Pancreas (tissue), 10 donors: ENCODE data around the gene ABHD12B. TPM values are rescaled to one million over a fixed set of nuclear protein-coding genes. Genes with fewer than 3 reads are reported as not detected.
A peak's percentile ranks its signal among the peaks of the same experiment; 100 is the strongest.

Experiments used
- ATAC-seq, 4 donors: fragments of 200-7000 bp; cut with Tn5 transposase; one replicate each; pipeline versions ENCODE4 v1.8.0 to v1.9.1; 2020; ENCODE audit warnings: mild to moderate bottlenecking in 4 of 4, moderate library complexity in 4 of 4
- DNase-seq, 6 donors: peaks; one replicate each; pipeline ENCODE4 v3.0.0-alpha.2; 2020
- FAIRE-seq: peaks from 2 replicates; lab custom pipeline; 2012; peaks lifted over from hg19 to GRCh38; lab: Jason Lieb, UNC
- H3K27ac ChIP-seq, 4 donors: fragments of 200-600 bp; sonication (generic); 1 replicate in 3 of 4; 2 replicates in 1 of 4; pipeline versions ENCODE4 v1.5.0 to v1.8.0; 2020
- H3K27me3 ChIP-seq, 4 donors: fragments of 200-600 bp; one replicate each; pipeline ENCODE4 v1.8.0; 2021
- H3K36me3 ChIP-seq, 3 donors: fragments of 200-600 bp; sonication (generic) in 1 of 3; one replicate each; pipeline versions ENCODE4 v1.5.0 to v1.8.0; 2020 to 2021
- H3K4me1 ChIP-seq, 3 donors: fragments of 200-600 bp; one replicate each; pipeline ENCODE4 v1.8.0; 2021
- H3K4me3 ChIP-seq, 4 donors: fragments of 200-600 bp; sonication (generic) in 2 of 4; one replicate each; pipeline versions ENCODE4 v1.5.0 to v1.8.0; 2020 to 2021
- H3K9me3 ChIP-seq, 4 donors: fragments of 200-600 bp; one replicate each; pipeline ENCODE4 v1.8.0; 2021
- CTCF ChIP-seq, 4 donors: fragments of 200-600 bp; sonication (generic) in 3 of 4; IDR thresholded peaks; one replicate each; pipeline versions ENCODE4 v1.5.0 to v1.8.0; 2021; ENCODE audit warnings: antibody characterized with exemption in 4 of 4
- WGBS, 2 donors: extraction: QIAGEN DNeasy Blood & Tissue Kit; methylation state at CpG; one replicate each; pipeline ENCODE4 v1.1.7; 2013; 5-methylcytosine and 5-hydroxymethylcytosine counted together
- intact Hi-C, 3 donors: fragments of 100-400 bp; cut with DNase I; formaldehyde crosslinking; loops; one replicate each; pipeline versions ENCODE4 v1.11.1 to v1.14.2; 2022
- polyA plus RNA-seq, 2 donors: library from polyadenylated mRNA; stranded (reverse); fragments of 200-250 nt; gene quantifications; one replicate each; pipeline ENCODE4 v1.2.3, GENCODE V29; 2013
- total RNA-seq, 6 donors: library from RNA; stranded (reverse); fragmentation: NEBNext Ultra II Directional in 4 of 6; extraction: Animal tissue kit (Norgen Biotek cat#: 25700) in 4 of 6; gene quantifications; one replicate each; pipeline versions ENCODE4 v1.2.1 to v1.2.4, GENCODE V29; 2021 to 2023
- donor health status: healthy with polysubstance abuse.
- donor health status: DM: no; HTN: no; CAD: no; lungs with moderate emphysema.
- donor health status: DM: no; HTN: no; CAD: no.
- donor health status: control.
- donor health status: control.
- donor health status: Bipolar disorder and iron deficiency.
- donor health status: DM: yes; HTN: yes; CAD: no.
- donor health status: DM: no; HTN: no; CAD: no.
- donor health status: DM: no; HTN: no; CAD: no.
- donor health status: DM: yes; HTN: yes; CAD: no.

ABHD12B gene, protein sequence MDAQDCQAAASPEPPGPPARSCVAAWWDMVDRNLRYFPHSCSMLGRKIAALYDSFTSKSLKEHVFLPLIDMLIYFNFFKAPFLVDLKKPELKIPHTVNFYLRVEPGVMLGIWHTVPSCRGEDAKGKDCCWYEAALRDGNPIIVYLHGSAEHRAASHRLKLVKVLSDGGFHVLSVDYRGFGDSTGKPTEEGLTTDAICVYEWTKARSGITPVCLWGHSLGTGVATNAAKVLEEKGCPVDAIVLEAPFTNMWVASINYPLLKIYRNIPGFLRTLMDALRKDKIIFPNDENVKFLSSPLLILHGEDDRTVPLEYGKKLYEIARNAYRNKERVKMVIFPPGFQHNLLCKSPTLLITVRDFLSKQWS
- total RNA-seq, result under 1 TPM in 1 of 6 donors, not detected in 5; 0.16 TPM
- not detected for polyA plus RNA-seq

DNA sequence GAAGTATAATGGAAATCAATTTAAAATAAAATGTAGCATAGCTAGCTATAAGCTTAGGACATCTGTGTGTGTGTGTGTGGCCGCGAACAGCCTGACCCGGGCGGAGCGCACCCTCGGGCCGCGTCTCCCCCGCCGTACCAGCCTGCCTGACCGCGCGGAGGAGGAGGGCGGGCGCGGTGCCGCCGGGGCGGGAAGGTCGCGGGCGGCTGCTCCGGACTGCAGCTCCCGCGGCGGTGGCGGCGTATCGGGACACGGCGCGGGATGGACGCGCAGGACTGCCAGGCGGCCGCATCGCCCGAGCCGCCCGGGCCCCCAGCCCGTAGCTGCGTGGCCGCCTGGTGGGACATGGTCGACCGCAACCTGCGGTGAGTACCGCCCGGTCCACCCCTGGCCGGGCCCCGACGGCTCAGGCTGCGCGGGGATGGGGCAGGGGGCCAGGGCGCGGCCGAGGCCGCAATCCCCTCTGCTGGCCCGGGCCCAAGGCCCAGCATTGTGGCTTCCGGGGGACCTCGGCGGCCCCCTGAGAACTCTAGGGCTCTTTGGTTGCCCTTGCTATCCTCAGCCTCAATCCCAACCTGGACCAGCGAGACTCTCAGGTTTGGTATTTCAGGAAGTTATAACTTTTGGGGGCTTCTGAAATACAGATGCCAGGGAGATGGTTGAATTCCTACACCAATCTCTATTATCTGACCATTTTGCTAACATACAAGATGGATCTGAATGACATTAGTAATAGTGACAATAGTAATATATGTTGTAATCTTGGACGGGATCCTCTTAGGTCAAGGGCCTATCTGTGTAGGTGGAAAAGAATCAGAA lies at the start of gene ABHD12B:
TSS of gene ABHD12B (plus strand) at position 140 of the 819 bp plus-strand sequence. CDS start at position 262, 122 bp downstream.
- no peak for TF ChIP-seq CTCF (IDR thresholded peaks at IDR 0.05)
- no peaks in the 10 kb centered on the region for H3K36me3 ChIP-seq
- no peak within 1 kb of the TSS for H3K27ac ChIP-seq
- H3K4me3 ChIP-seq, result peak within 1 kb of the TSS in 1 of 4 donors; percentile 22
- DNase-seq (peak in 1 of 6 donors; percentile 62), FAIRE-seq (no peak), ATAC-seq (peak in 3 of 4 donors; percentile 23 to 52 (median 44))
- no peaks in the 10 kb centered on the region for H3K9me3 ChIP-seq
- 15 to 19% methylated on average over 49 to 63 of the region's 63 CpGs for WGBS, 2 donors
- H3K4me1 ChIP-seq, result no peaks in the 10 kb centered on the region
- H3K27me3 ChIP-seq, result peaks cover 0 to 18% (median 0%) of the 10 kb centered on the region in 4 donors
- intact Hi-C loops, result no loop called here

GRCh38 chr14:50822501-50823042 lies 49.3 kb upstream of the ABHD12B start:
- no peak overlapping the region for H3K4me3 ChIP-seq
- FAIRE-seq (no peak), ATAC-seq (peak in 1 of 4 donors; percentile 26), DNase-seq (no peak)
- H3K9me3 ChIP-seq, result no peaks in the 10 kb centered on the region
- TF ChIP-seq CTCF (IDR thresholded peaks at IDR 0.05), result no peak
- H3K4me1 ChIP-seq, result peaks cover 0 to 16% (median 6%) of the 10 kb centered on the region in 3 donors
- WGBS, 2 donors, result 83 to 92% methylated on average over 11 of the region's 11 CpGs
- no peaks in the 10 kb centered on the region for H3K36me3 ChIP-seq
- H3K27me3 ChIP-seq, result no peaks in the 10 kb centered on the region
- intact Hi-C loops, result no loop called here
- no peak overlapping the region for H3K27ac ChIP-seq

- 28 to 30% methylated on average over 11 of the region's 11 CpGs for whole genome bisulfite sequencing, 2 donors
- ATAC-seq, result peak; percentile 63 to 82 (median 75)
- H3K4me1 ChIP-seq, result peaks cover 0 to 16% (median 6%) of the 10 kb centered on the region in 3 donors
- DNase-seq, result peak in 1 of 6 donors; percentile 17
- no peaks in the 10 kb centered on the region for H3K27me3 ChIP-seq
- no peak for FAIRE-seq
- no peak for TF ChIP-seq CTCF (IDR thresholded peaks at IDR 0.05)
- intact Hi-C loops, result no loop called here
- H3K4me3 ChIP-seq, result no peak overlapping the region
- peak overlapping the region in 2 of 4 donors; percentile 25 to 45 for H3K27ac ChIP-seq
- no peaks in the 10 kb centered on the region for H3K9me3 ChIP-seq
- no peaks in the 10 kb centered on the region for H3K36me3 ChIP-seq
Measured at GRCh38 chr14:50823051-50823761, 48.6 kb upstream of the ABHD12B start.

DNA sequence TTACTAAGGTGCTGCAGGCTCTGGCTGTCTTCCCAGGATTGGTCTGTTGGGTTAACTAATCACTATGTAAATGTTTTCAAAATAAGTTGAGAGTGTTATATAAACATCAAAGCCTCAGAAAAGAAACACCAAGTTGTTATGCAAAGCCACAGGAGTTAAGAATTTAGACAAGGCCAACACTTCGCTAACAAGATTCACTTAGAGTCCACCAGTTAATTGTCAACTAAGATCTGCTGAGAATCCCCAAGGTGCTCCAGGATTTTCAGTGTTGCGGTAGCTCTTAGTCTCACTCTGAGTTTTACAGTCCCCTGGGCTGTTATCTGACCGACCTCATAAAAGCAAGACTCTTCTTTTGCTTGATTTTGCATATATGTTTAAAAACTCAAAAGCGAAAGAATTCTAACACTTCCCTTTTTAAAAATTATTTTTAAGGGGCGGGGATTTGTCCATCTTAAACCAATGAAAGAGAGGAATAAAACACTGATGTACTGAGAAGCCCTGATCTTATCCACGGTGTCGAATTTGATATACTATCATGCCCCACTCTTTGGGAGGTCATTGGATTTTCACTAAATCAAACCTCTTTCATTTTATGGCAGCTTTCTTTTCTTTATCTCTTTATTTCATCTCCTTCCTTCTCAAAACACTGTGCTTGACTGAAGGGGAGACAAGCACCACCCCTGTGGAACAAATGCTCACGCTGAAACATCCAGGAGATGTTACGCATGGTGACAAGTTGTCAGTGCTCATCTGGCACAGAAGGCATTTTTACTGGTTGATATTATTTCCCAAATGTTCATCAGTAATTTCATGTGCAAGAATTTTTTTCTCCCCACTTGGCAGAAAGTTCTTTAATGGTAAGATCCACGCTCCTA lies 47.9 kb upstream of the ABHD12B start:
- DNase-seq, result peak in 3 of 6 donors; percentile 26 to 42 (median 35)
- Histone ChIP-seq H3K4me1 (peaks cover 0 to 16% (median 6%) of the 10 kb centered on the region in 3 donors), H3K36me3 (no peaks in the 10 kb centered on the region), H3K27ac (peak overlapping the region in 2 of 4 donors; percentile 25 to 45), H3K9me3 (no peaks in the 10 kb centered on the region), H3K27me3 (no peaks in the 10 kb centered on the region), H3K4me3 (no peak overlapping the region)
- TF ChIP-seq CTCF (IDR thresholded peaks at IDR 0.05), result no peak
- no peak for FAIRE-seq
- intact Hi-C loops, result no loop called here
- ATAC-seq, result peak; percentile 68 to 87 (median 78)
- WGBS, 2 donors, result 56 to 62% methylated on average over 10 of the region's 10 CpGs
